Cardiac muscle cell (in vitro differentiated cells and primary cell): ENCODE results near the gene METAP2. TPM values are rescaled to one million over a fixed set of nuclear protein-coding genes. Genes with fewer than 3 reads are reported as not detected.

ENCODE experiments used
- DNase-seq, 2 donors: peaks; one replicate each; pipeline versions ENCODE4 v3.0.0 to v3.0.0-alpha.2; 2010 to 2017; ENCODE audit warnings: low read depth in 1 of 2, low spot score in 1 of 2
- H3K27ac ChIP-seq: fragments of 200-600 bp; sonication (generic); 2 replicates; pipeline ENCODE4 v1.5.1; 2016
- H3K27me3 ChIP-seq: fragments of 200-600 bp; sonication (generic); 2 replicates; pipeline ENCODE4 v1.6.0; 2016; ENCODE audit warnings: control low read depth
- H3K36me3 ChIP-seq: fragments of 200-600 bp; sonication (generic); 2 replicates; pipeline ENCODE4 v1.5.1; 2016; ENCODE audit warnings: control low read depth
- H3K4me1 ChIP-seq: fragments of 200-600 bp; sonication (generic); 2 replicates; pipeline ENCODE4 v1.8.1; 2017; ENCODE audit warnings: low read depth, mild to moderate bottlenecking, mixed run types
- H3K4me3 ChIP-seq: fragments of 200-600 bp; sonication (generic); 2 replicates; pipeline ENCODE4 v1.5.1; 2016; ENCODE audit warnings: mild to moderate bottlenecking
- H3K9me3 ChIP-seq: fragments of 200-600 bp; sonication (generic); 2 replicates; pipeline ENCODE4 v1.5.1; 2017; ENCODE audit warnings: low read depth, mild to moderate bottlenecking, control low read depth
- polyA plus RNA-seq: library from polyadenylated mRNA; unstranded; fragments of >200 nt; fragmentation: Nextera tagmentation; extraction: Ambion mirVana; gene quantifications from 2 replicates; pipeline ENCODE4 v1.2.1, GENCODE V29; 2016
- total RNA-seq: library from RNA; depleted of rRNA; stranded (reverse); fragments of >200 nt; gene quantifications from 2 replicates; pipeline ENCODE4 v1.2.3, GENCODE V29; 2016
- TF ChIP-seq, protein P1 (sequence below): IDR thresholded peaks from 2 replicates; pipeline ENCODE4 v1.5.1; 2012; ENCODE audit warnings: low read depth, mild to moderate bottlenecking, low read length

The METAP2 gene
- total and polyA plus RNA-seq, 2 experiments from 2014 or later = 41.1 to 98.8 TPM

DNA sequence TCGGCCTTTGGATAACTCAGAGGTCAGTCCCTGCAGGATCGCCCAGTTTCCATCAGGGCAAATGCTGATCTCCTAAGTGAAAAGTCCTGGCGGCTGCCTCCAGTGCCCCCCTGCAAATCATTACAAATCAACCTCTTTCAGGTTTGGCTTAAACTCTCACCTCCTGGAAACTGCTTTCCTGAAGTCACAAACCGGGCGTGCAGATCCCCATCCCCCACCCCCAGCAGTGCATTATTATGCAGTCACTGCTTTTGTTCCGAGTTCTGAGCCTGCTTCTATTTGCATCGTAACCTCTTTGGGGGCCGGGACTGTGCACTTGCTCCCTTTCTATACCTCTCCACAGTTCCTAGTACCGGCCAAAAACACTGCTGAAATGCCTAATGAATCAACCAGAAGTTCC lies 77.4 kb downstream of the METAP2 start, which contains the start of gene USP44:
Gene USP44 (minus strand): TSS at position 172 of the 400 bp plus-strand sequence. CDS start 17,220 bp downstream, outside the sequence.
- no peak within 1 kb of the TSS for H3K4me3 ChIP-seq
- no peak within 1 kb of the TSS for H3K27ac ChIP-seq
- no peaks in the 10 kb centered on the region for H3K36me3 ChIP-seq
- TF ChIP-seq, protein P1, sequence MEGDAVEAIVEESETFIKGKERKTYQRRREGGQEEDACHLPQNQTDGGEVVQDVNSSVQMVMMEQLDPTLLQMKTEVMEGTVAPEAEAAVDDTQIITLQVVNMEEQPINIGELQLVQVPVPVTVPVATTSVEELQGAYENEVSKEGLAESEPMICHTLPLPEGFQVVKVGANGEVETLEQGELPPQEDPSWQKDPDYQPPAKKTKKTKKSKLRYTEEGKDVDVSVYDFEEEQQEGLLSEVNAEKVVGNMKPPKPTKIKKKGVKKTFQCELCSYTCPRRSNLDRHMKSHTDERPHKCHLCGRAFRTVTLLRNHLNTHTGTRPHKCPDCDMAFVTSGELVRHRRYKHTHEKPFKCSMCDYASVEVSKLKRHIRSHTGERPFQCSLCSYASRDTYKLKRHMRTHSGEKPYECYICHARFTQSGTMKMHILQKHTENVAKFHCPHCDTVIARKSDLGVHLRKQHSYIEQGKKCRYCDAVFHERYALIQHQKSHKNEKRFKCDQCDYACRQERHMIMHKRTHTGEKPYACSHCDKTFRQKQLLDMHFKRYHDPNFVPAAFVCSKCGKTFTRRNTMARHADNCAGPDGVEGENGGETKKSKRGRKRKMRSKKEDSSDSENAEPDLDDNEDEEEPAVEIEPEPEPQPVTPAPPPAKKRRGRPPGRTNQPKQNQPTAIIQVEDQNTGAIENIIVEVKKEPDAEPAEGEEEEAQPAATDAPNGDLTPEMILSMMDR = no peak
- no peaks in the 10 kb centered on the region for H3K9me3 ChIP-seq
- H3K4me1 ChIP-seq = no peaks in the 10 kb centered on the region
- H3K27me3 ChIP-seq = peaks cover 42% of the 10 kb centered on the region
- peak in 1 of 2 donors; percentile 13 for DNase-seq

DNA sequence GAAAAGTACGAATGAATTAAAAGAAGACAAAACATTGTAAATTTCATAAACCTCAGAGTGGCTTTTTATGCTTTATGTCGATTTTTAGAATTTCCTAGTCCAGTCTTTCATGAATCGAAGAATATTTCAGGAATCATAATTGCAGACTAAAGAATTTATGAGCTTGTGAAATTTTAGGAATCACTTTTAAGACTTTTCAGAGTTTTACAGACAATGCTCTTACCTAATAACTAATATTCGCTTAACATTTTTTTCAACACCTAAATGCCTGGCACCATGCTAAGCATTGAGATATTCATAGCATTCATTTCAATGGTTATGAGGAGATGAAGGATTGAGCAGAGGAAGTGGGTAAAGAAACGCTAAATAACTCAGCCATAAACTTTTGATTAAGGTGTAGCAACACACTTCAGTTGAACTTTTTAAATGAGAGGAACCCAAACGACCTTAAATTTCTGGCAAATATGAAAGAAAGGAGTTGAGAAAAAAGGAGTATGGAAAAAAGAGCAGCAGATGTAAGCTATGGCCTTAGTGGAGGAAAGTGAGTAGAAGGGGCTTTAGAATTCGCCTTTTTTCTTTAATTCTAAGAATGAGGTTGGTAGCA lies 78.1 kb downstream of the METAP2 start:
- TF ChIP-seq, protein P1 = no peak
- no peak overlapping the region for H3K27ac ChIP-seq
- H3K27me3 ChIP-seq = peaks cover 35% of the 10 kb centered on the region
- DNase-seq = no peak
- H3K4me3 ChIP-seq = no peak overlapping the region
- no peaks in the 10 kb centered on the region for H3K4me1 ChIP-seq
- H3K9me3 ChIP-seq = no peaks in the 10 kb centered on the region
- H3K36me3 ChIP-seq = no peaks in the 10 kb centered on the region

DNA sequence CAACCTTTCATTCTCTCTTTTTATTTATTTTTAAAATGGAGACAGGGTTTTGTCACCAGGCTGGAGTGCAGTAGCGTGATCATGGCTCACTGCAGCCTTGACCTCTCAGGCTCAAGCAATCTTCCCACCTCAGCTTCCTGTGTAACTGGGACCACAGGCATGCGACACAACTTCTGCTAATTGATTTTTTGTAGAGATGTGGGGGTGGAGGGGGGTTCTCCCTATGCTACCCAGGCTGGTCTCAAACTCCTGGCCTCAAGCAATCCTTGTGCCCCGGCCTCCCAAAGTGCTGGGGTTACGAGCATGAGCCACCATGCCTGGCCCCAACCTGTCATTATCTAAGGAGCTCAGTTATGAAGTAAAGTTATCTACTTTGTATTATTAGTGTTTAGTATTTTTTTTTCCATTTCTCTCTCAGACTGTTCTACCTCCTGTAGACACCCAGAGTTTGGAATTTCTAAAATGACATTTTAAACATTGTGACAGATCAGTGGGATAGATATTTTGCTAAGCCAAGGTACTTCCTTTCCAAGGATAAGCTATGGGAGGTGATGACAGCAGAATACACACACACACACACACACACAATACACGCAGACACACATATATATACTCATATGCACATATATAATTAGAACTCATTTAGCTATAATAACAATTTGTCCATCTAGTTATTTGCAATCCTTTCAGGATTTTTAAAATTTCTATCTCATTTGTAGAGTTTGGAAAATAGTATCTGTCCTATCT lies 79.4 kb downstream of the METAP2 start:
- H3K9me3 ChIP-seq = no peaks in the 10 kb centered on the region
- H3K36me3 ChIP-seq = no peaks in the 10 kb centered on the region
- no peak for DNase-seq
- no peaks in the 10 kb centered on the region for H3K4me1 ChIP-seq
- TF ChIP-seq, protein P1 = no peak
- no peak overlapping the region for H3K27ac ChIP-seq
- no peak overlapping the region for H3K4me3 ChIP-seq
- peaks cover 21% of the 10 kb centered on the region for H3K27me3 ChIP-seq

DNA sequence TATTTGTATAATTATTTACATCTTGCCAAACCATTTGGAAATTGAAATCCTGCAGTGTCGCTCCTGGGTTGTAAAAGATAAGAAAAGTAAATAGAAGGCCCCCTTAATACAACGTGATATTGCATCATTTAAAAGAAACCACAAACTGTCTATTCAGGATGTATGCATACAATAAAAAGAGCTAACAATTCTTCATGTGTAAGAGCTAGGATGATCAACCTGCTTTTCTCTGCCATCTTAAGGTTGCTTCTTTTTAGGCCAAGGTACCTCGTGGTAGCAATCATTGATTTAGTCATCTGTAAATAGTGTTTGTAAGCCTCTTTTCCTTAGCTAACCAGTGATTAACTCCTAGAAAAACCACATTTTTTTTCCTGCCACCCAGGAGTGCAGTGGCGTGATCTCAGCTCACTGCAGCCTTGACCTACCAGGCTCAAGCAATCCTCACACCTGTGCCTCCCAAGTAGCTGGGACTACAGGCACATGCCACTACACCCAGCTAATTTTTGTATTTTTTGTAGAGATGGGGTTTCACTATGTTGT lies 80.7 kb downstream of the METAP2 start:
- Histone ChIP-seq H3K27me3 (peaks cover 10% of the 10 kb centered on the region), H3K36me3 (no peaks in the 10 kb centered on the region), H3K9me3 (no peaks in the 10 kb centered on the region), H3K4me1 (no peaks in the 10 kb centered on the region), H3K27ac (no peak overlapping the region), H3K4me3 (no peak overlapping the region)
- DNase-seq = no peak
- TF ChIP-seq, protein P1 = no peak

DNA sequence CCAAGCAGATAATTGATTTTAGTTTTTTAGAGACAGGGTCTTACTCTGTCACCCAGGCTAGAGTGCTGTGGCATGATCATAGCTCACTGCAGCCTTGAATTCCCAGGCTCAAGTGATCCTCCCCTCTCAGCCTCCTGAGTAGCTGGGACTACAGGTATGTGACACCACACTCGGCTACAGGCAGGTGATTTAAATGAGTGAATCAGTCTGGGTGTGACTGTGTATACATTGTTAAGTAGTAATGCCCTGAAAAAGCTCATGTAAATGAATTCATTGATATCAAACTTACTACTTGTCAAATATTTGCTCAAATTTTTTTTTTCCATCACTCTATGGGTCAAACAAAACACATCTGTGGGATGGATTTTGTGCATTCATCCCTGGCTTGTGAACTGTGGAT lies 83.7 kb downstream of the METAP2 start:
- Histone ChIP-seq H3K27ac (no peak overlapping the region), H3K9me3 (no peaks in the 10 kb centered on the region), H3K4me1 (no peaks in the 10 kb centered on the region), H3K36me3 (no peaks in the 10 kb centered on the region), H3K27me3 (no peaks in the 10 kb centered on the region), H3K4me3 (no peak overlapping the region)
- no peak for DNase-seq
- TF ChIP-seq, protein P1 = no peak

Other genes starting within 250 kb of the METAP2 start
- 0.28 and 2.2 TPM in 2 replicates for gene USP44, start 77.3 kb downstream of the METAP2 start, total RNA-seq
- 1.2 and 2.1 TPM in 2 replicates for gene USP44, start 77.3 kb downstream of the METAP2 start, polyA plus RNA-seq